ENCODE data around the gene SH2D4B. TPM values are rescaled to one million over a fixed set of nuclear protein-coding genes. Genes with fewer than 3 reads are reported as not detected.

The SH2D4B gene
- total RNA-seq, 2 experiments from 2014 or later = 0.05 to 0.10 TPM

Other genes starting within 250 kb of the SH2D4B start
- gene MAT1A, start 248.2 kb upstream of the SH2D4B start, total RNA-seq = not detected
- not detected for gene DYDC1, start 181.1 kb upstream of the SH2D4B start, total RNA-seq
- gene DYDC2, start 181.1 kb upstream of the SH2D4B start, total RNA-seq = not detected
- gene PRXL2A, start 129.4 kb upstream of the SH2D4B start, total RNA-seq = 10 to 100 TPM; 17.6 to 17.7 TPM
- gene TSPAN14, start 83.6 kb upstream of the SH2D4B start, total RNA-seq = 10 to 100 TPM; 33.5 to 35.5 TPM